HG03460 (cell line): ENCODE data around the gene OR8D2.

ENCODE experiments used
- ATAC-seq: cut with Tn5 transposase; IDR thresholded peaks from one replicate; pipeline ENCODE4 v1.9.1; 2021; ENCODE audit not compliant: unreplicated experiment

Gene OR8D2, protein sequence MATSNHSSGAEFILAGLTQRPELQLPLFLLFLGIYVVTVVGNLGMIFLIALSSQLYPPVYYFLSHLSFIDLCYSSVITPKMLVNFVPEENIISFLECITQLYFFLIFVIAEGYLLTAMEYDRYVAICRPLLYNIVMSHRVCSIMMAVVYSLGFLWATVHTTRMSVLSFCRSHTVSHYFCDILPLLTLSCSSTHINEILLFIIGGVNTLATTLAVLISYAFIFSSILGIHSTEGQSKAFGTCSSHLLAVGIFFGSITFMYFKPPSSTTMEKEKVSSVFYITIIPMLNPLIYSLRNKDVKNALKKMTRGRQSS

DNA sequence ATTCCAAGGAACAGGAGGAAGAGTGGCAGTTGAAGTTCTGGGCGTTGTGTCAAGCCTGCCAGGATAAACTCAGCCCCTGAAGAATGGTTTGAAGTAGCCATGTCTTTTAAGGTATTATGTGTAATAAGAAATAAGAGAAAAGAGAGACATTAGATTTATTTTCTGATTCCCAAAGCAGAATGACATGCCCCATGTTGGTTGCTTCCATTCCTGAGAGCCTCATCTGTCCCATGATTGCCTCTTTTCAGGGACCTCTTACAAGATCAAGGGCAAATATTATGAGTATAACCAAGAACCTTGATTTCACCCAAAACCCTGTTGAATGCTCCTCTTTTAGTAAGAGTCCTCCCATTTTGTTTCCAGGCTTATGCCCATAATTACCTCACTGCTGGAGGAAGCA is at the start of gene OR8D2:
Gene OR8D2, minus strand, starts transcription at position 101 of the 400 bp plus-strand sequence. Its CDS starts 0 bp downstream, at position 101.
- ATAC-seq, result no peak

DNA sequence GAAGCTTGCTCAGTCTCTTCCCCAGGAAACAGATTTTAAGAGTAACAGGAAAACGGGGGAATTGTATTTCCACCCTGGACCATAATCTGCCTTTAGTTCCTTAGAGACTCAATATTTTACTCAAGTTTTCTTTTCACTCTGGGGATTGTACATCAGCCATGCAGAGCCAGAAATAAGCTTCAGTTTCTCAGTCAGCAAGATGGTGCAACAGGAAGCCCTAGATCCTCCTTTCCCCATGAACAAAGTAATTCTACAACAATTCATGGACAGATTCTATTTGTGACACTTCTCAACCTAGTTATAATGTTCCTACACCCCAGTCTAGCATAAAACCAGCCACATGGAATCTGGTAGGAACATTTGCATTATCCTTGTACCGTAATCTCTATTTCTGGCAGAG is 39.6 kb upstream of the OR8D2 start:
- ATAC-seq, result no peak

DNA sequence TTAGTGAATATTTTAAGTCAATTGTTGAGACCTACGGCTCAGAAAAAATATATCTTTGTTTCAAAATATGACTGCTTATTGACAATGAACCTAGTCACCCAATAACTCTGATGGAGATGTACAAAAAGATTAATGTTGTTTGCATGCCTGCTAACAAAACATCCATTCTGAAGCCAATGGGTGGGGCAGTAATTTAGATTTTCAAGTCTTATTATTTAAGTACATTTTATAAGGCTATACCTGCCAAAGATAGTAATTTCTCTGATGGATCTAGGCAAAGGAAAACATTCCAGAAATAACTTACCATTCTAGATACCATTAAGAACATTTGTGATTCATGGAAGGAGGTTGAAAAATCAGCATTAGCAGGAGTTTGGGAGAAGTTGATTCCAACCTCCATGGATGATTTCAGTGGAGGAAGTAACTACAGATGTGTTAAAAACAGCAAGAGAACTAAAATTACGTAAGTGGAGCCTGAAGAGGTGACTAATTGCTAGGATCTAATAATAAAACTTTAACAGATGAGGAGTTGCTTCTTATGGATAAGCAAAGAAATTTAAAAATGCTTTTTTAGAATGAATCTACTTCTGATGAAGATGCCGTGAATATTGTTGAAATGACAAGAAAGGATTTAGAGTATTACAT is 26.4 kb upstream of the OR8D2 start:
- no peak for ATAC-seq

DNA sequence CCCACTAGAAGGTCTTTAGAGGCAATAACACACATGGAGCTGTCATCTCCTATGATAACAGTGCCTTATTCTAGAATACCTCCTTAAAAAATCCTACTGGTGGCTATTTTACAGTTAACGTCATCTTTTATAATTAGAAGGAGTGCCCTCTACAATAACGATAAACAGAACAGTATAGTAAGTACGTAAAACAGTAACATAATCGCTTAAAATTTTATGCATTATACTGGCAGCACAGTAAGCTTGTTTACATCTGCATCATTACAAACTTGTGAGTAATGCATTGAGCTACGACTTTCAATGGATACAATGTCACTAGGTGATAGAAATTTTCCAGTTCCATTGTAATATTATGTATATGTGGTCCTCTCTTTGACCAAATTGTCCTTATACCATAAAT is 24.3 kb upstream of the OR8D2 start:
- no peak for ATAC-seq

DNA sequence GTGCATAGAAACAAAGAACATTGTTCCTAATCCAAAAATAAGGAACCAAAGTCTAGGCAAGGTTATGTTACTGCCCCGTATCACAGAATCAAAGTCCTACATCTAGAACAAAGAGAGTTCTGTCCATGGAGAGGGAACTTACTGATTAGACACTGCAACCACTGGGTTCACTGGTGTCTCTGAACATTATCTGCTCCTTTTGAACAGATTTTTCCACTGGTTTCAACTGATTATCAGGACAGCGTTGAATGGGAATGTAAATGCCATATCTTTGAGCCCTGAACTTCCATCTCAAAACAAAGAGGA is 20.1 kb upstream of the OR8D2 start:
- no peak for ATAC-seq

DNA sequence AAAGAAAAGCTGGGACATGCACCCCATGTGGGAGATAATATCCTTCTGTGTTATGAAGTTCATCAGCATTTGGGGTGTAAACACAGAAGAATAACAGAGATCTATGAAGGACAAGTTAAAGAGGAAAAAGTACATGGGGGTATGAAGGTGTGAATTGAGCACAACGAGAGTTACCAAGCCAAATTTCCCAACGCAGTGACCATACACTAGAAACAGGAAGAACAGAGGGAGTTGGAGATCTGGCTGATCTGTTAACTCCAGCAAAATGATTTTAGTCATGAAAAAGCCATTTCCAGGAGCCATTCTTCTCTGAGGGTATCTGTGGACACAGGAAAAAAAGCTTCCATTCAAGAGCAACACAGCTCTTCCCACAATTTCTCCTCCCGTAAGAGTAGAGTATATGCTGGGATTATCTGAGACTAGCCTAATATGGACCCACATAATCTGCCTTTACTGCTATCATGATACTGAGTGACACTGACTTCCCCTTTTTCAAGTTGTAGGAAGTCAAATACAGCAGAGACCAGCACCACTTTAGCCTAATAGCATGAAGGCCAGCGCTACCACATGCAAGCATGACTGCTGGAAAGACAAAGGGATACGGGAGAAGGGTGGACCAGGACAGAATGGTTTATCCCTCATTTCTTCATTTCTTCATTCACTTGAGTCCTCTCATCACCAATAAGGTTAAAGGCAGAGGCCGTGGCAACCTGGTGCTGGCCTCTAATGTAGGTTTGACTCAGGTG is 19.6 kb upstream of the OR8D2 start:
- ATAC-seq, result no peak

DNA sequence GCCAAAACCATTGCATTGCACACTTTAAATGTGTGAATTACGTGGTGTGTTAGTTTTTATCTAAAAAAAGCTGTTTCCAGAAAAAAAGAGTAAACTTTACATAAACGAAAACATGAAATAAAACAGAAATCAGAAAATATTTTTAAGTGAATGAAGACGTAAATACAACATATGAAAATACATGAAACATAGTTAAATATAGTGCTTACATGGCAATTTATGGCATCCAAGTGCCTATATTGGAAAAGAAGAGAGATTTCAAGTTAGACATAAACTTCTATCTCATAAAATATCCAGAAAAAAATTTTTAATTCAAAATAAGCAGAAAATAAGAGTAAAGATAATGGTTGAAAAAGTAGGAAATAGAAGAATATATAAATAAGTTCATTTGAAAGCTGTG is 11.9 kb upstream of the OR8D2 start:
- no peak for ATAC-seq

DNA sequence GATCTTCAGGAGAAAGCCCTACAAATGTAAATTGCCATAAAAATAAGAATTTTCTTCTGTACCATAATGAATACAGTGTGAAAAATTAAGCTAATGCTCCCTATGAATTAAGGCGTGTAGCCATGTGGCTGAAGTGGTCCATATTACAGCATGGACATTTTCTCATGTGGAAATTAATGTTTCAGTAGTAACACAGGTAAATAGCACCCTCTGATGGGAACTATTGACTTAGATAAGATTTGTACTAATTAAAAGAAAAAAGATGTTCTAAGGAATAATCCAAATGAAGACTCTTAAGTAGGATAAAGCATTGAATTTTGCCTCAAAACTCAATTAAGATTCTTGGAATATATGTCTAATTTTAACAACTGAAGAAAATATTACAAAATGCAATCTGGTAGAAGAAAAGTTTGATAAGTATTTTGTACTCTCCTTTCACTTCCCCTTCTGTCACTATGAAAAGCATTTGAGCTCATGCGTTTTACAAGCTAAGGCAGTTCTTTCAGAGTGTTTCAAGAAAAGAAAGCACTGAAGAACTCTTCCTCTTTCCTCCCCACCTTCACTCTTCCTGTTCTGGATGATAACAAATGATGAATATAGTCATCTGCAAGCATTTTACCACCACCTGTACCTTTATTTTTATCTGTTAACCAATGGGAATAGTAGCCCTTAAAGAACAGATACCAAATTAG is 9.9 kb upstream of the OR8D2 start:
- ATAC-seq, result no peak

DNA sequence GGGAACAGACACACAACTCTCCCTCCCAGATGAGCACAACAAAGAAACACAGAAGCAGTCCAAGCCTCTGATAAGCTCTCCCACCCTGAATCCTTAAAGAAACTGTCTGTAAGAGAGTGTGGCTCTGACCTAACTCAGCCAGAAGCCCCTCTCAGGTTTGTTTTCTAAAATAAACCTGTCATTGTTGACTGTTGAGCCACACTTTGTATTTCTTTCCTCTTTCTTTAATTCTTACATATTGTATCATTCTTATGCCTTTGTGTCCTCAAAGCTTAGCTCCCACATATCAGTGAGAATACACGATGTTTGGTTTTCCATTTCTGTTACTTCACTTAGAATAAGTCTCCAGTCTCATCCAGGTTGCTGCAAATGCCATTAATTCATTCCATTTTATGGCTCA is 7.8 kb upstream of the OR8D2 start:
- ATAC-seq, result no peak

DNA sequence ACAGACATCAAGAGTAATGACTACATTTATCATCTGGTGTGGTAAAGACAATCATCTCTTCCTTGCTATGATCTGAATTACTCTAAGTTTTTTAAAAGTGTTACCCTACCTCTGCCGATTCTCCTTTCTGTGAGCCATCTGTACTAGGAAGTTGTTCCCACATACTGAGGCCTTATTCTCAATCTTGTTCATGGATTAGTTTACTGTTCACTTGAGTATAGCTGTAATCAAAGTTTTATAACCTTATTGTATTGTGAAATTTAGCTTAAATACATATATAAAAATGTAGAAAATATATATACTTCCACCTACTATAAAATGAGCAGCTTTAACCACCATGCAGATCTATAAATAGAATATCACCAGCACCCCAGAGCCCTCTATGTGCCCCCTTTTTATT is 2.4 kb upstream of the OR8D2 start:
- ATAC-seq, result no peak

DNA sequence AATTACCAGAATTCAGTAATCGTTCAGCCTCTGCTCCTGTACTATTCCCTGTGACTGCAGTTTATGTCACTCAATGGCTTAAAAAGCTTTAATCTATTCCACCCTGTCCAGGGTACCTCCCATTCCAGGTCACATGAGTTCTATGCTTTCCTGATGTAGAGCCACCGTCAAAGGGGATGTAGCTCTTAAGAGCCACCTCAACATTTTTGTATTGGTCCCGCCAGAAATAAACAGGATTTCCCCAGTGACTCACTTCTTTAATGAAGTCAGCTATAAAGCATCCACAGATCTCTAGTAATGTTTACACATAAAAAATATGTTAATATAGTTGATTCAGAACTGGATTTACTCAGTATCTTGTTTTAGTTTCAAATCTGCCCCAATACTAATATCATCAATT is 4.9 kb downstream of the OR8D2 start:
- no peak for ATAC-seq

DNA sequence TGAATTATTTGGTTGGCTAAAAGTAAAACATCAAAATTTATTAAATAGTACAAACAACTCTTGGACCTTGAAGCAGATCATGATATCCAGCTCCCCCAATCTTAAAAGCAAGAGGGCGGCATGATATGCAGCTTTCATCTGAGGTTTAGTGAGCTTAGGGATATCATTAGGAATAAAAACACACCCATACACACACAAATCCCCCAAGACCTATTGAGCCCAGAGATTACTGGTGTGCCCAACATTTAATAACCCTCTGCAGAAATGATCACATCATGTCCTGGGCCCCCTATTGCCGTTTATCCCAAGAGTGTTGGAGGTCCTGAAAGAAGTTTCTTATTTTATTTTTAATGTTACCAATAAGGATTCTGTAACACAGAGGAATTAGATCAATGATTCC is 6.1 kb downstream of the OR8D2 start, which contains the start of gene OR8D1:
Gene OR8D1, minus strand, starts transcription at position 101 of the 400 bp plus-strand sequence. CDS start 3,183 bp downstream, outside the sequence.
- ATAC-seq, result no peak

DNA sequence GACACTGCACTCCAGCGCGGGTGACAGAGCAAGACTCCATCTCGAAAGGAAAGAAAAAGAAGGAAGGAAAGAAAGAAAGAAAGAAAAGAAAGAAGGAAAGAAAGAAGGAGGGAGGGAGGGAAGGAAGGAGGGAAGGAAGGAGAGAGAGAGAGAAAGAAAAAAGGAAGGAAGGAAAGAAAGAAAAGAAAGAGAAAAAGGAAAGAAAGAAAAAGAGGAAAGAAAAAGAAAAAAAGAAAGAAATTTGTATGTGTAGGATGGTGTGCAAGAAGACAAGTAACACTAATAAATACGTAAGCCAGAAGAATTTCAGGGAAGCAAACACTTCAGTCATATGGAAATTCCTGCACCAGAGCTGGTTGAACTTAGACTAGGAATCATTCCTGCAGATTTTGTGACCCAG is 6.9 kb downstream of the OR8D2 start:
- ATAC-seq, result no peak

DNA sequence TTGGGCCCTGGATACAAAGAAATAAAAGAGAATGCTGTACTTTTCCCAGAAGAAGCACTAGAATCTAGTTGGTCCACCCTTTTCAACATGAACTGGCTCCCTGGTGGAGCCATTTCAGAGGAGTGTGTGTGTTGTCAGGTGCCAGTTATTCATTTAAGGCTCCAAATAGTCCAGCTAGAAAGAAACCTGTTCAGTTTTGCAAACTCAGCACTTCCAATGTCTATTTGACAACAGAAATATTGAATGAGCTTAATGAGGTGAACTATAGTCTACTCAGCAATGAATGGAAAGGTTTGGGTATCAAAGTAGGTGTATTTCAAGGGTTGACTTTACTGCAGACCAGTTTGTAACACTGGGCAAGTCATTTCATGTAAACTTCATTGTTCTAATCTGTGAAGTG is 8.3 kb downstream of the OR8D2 start:
- no peak for ATAC-seq

DNA sequence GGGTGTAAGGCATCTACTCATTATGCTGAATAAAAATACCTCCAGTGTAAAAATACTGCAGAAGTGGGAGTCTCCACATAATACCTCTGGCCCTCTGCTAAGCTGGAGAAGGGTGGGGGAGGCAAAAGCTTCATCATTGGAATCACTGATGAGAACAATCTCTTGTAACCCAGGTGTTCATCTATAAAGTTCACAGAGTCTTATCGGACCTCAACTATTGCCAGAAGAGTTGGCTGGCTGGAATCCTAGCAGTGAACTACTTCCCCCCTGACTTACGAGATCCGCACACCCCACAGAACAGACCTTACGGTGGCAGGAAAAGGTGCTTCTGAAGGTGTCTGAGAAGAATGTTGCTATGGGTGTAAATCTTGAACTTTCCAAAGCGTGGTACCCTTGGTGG is 8.7 kb downstream of the OR8D2 start:
- no peak for ATAC-seq

DNA sequence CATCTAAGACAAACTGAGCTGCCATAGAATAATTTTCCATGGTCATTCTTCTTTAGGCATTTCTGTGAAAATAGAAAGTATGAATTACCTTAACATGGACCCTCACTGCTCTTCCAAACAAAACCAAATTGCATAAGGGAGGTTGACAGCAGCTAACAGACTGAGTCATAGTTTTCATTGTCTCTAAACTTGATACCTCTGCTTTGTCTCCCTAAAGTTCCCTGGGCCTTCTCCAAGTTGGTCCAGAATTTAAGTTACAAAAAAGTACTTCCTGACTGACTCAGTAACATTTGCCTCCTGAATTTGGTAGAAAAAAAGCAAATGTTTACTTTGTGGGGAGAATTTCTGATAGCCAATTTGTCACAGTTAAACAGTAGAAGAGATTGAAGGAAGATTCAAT is 9.3 kb downstream of the OR8D2 start:
- ATAC-seq, result no peak

DNA sequence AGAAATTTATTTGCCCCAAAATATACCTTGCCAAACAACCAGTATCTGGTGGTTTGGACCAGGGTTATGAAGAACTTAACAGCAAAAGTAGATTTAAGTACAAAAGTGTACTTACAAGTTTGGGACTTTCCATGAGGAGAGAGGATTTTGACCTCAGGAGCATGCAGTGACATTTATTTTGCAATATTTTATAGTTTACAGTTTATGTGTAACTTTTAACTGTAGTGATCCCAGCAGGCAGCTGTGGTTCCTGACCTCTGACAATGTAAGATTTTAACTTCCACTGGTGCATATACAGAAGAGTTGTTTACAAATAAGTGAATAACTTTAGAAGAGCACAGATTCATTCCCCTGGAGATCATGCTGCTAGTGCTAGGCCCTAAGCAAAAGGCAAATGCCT is 12.9 kb downstream of the OR8D2 start:
- ATAC-seq, result no peak

DNA sequence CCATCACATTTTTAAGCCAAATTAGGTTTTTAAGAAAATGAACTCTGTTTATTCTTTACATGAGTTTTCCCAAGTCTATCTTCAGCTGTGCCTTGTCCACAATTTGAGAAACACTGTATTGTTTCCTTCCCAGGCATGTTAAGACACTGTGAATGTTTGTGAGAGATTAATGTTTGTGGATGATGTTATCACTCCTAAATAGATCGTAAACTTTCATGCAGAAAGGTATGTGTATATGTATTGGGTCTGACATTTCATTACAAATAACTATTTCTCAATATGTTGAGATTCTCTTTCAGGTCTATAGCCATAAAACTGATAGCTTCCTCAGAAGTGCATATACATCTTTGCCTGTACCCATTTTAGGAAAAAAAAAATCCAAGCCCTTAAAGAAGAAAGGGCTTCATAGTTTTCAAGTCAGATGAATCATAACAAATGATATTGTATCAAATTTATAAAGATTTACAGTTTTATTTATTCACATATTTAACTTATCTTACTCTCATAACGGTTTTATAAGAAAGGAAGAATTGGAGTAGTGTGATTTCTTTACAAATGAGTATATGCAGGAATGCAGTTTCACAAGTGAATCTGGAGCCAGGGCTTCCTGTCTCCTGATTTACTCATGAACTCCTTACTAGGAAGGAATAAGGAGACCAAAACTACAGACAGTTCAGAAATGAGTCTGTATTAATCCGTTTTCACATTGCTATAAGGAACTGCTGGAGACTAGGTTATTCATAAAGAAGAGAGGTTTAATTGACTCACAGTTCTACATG is 17.5 kb downstream of the OR8D2 start:
- ATAC-seq, result no peak

DNA sequence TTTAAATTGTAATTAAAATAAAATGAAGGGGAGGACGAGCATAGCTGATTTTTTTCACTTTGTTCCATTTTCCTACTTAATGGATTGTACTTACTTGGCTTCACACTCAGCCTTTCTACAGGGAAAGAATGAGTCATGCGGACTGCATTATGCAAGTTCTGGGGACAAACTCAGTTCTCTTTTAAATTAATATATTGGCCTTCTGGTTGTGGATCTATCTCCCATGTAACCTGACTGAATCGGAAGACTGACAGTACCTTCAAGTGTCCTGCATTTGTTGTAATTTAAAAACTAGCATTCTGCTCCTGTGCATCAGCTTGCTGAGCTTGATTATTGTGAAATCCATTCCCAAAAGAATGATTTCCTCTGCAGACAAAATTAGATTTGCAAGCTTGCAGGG is 18.4 kb downstream of the OR8D2 start:
- no peak for ATAC-seq

DNA sequence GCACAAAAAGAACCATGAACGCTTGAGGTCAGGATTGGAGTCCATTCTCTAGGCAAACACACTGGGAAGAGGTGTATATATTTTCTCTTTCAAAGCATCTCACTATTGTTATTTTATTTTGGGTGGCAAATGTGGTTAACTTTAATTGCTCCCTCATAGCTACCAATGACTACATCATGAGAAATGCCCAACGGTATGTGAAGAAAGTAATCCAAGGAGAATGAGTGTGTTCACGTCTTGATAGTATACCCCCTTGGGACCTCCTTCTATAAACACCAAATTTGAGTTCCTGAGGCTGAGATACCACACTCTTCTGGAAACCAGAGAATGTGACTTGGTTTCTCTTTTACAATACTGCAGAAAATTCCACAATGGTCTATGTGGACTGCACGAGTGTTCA is 22.1 kb downstream of the OR8D2 start:
- no peak for ATAC-seq

DNA sequence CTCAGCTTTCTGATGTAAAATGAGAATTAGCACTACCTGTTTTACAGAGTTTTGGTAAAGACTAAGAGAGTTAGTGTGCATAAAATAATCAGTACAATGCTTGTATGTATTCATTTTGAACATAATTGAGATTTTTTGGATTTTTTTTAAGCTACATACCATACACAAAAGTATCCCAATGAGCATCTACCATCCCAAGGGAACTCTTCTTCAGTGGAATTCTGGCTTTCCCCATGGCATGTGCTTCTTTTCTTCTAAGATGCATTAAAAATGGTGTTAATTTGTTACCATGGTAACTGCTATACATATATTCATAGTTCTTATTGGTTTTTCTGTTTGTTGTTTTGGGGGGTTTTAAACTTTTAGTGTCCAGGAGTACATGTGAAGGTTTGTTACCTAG is 24.0 kb downstream of the OR8D2 start:
- ATAC-seq, result no peak
